ENCODE measurements around the gene GPR183. TPM values are rescaled to one million over a fixed set of nuclear protein-coding genes. Genes with fewer than 3 reads are reported as not detected.

Gene GPR183
- total RNA-seq, 2 donors from 2014 or later = 19.6 to 24.5 TPM

DNA sequence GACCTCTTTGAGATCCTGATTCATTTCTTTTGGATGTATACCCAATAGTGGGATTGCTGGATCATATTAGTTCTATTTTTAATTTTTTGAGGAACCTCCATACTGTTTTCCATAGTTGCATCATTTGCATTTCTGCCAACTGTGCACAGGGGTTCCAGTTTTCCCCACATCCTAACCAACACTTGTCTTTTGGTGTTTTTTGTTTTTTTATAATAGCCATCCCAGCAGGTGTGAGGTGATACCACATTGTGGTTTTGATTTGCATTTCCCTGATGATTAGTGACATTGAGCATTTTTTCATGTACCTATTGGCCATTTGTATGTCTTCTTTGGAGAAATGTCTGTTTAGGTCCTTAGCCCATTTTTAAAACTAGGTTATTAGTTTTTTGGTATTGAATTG lies 18.8 kb upstream of the GPR183 start:
- Histone ChIP-seq H3K36me3 (peaks cover 9% of the 10 kb centered on the region), H3K4me3 (no peak overlapping the region), H3K4me1 (ENCODE audit: control insufficient read depth in 1 of 2, low read depth in 2 of 2) (peaks cover 16 to 20% of the 10 kb centered on the region in 2 donors), H3K27me3 (replicated peaks; ENCODE audit: insufficient read depth) (no peaks in the 10 kb centered on the region), H3K27ac (no peak overlapping the region), H3K9me3 (no peaks in the 10 kb centered on the region)
- no peak for DNase-seq (ENCODE audit: low spot score)
- TF ChIP-seq, protein P1, sequence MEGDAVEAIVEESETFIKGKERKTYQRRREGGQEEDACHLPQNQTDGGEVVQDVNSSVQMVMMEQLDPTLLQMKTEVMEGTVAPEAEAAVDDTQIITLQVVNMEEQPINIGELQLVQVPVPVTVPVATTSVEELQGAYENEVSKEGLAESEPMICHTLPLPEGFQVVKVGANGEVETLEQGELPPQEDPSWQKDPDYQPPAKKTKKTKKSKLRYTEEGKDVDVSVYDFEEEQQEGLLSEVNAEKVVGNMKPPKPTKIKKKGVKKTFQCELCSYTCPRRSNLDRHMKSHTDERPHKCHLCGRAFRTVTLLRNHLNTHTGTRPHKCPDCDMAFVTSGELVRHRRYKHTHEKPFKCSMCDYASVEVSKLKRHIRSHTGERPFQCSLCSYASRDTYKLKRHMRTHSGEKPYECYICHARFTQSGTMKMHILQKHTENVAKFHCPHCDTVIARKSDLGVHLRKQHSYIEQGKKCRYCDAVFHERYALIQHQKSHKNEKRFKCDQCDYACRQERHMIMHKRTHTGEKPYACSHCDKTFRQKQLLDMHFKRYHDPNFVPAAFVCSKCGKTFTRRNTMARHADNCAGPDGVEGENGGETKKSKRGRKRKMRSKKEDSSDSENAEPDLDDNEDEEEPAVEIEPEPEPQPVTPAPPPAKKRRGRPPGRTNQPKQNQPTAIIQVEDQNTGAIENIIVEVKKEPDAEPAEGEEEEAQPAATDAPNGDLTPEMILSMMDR (IDR thresholded peaks at IDR 0.05) = no peak
- ATAC-seq (ENCODE audit: insufficient number of reproducible peaks, low FRiP score, low read depth) = no peak

DNA sequence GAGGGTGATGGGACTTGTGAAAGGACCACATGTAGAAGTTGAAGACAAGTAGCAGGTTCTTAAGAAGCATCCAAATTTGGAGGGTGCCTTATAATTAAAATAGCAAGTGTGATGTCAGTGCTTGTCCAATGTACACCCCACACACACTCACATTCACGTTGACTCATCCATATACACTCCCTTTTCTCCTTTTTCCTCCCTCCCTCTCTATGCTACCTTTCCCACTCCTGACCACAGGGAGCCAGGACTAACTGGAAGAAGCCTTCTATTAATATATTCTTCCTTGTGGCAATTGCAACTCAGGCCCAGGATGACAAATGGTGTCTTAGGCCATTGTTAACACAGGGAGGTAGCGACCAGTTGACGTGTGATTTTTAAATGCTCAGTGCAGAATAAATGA lies 16.3 kb upstream of the GPR183 start:
- no peak for ATAC-seq (ENCODE audit: insufficient number of reproducible peaks, low FRiP score, low read depth)
- H3K9me3 ChIP-seq = no peaks in the 10 kb centered on the region
- TF ChIP-seq, protein P1 (IDR thresholded peaks at IDR 0.05) = no peak
- H3K27ac ChIP-seq = no peak overlapping the region
- no peaks in the 10 kb centered on the region for H3K27me3 ChIP-seq (replicated peaks; ENCODE audit: insufficient read depth)
- H3K36me3 ChIP-seq = no peaks in the 10 kb centered on the region
- no peak for DNase-seq (ENCODE audit: low spot score)
- H3K4me3 ChIP-seq = no peak overlapping the region
- peaks cover 32 to 37% of the 10 kb centered on the region in 2 donors for H3K4me1 ChIP-seq (ENCODE audit: control insufficient read depth in 1 of 2, low read depth in 2 of 2)

DNA sequence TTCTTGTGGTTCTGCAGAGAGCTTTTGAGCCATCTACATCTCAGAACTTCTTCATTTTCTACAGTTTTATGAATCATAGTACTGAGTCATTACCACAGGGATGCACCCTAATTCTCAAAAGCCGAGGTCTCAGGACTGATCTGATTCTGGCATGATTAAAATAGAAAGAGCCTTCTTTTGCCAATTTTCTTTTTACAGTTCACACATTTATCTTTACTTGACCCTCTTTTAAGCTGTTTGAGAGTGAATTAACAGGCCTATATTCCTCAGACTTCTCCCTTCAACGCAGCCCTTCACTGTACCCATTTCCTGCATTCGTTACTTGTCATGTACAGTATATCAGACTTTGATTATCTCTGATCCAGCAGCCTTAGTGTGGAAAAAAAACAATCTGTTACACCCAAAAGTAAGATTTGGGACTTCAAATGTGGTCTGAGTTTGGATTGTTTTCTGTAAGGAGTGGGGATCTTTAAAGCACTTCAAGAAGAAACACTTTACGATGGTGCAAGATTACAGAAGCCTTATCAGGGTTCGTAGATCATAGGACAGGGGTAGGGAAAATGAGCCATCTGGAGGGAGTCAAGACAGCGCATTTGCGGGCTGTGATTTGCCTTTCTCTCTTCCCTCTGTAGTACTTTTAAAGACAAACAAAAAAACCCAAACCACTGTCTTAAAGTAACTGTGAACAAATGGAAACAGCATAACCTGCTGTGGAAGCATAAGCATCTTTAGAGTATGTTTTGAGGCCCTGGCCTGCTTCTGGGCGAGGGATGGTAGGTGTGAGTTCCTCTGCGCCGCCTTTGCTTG lies 15.3 kb upstream of the GPR183 start:
- peaks cover 32 to 37% of the 10 kb centered on the region in 2 donors for H3K4me1 ChIP-seq (ENCODE audit: control insufficient read depth in 1 of 2, low read depth in 2 of 2)
- H3K9me3 ChIP-seq = no peaks in the 10 kb centered on the region
- DNase-seq (ENCODE audit: low spot score) (no peak), ATAC-seq (ENCODE audit: insufficient number of reproducible peaks, low FRiP score, low read depth) (no peak)
- H3K36me3 ChIP-seq = no peaks in the 10 kb centered on the region
- H3K27me3 ChIP-seq (replicated peaks; ENCODE audit: insufficient read depth) = no peaks in the 10 kb centered on the region
- TF ChIP-seq, protein P1 (IDR thresholded peaks at IDR 0.05) = no peak
- peak overlapping the region in 1 of 2 donors; percentile 58 for H3K27ac ChIP-seq
- no peak overlapping the region for H3K4me3 ChIP-seq

DNA sequence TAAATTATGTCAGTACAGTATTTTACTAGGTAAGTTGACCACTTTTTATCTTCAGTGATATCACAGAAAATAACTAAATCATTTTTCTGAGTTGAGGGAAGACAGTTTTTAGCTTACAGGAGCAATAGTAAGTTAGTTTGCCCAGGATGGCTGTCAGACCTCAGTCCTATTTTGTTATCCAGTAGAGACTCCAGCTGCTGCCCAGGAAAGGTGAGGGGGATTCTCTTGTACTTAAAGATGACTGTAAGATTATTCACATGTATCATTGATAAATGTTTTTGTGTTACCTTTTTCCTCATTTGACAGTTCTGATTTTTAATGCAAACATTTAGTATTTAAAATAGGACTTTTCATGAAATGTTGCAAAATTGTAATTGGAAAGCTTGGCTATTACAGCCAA lies 14.5 kb upstream of the GPR183 start:
- ATAC-seq (ENCODE audit: insufficient number of reproducible peaks, low FRiP score, low read depth) (no peak), DNase-seq (ENCODE audit: low spot score) (no peak)
- TF ChIP-seq, protein P1 (IDR thresholded peaks at IDR 0.05) = no peak
- Histone ChIP-seq H3K27me3 (replicated peaks; ENCODE audit: insufficient read depth) (no peaks in the 10 kb centered on the region), H3K4me1 (ENCODE audit: control insufficient read depth in 1 of 2, low read depth in 2 of 2) (peaks cover 32 to 37% of the 10 kb centered on the region in 2 donors), H3K36me3 (no peaks in the 10 kb centered on the region), H3K4me3 (no peak overlapping the region), H3K27ac (peak overlapping the region in 1 of 2 donors; percentile 58), H3K9me3 (no peaks in the 10 kb centered on the region)

DNA sequence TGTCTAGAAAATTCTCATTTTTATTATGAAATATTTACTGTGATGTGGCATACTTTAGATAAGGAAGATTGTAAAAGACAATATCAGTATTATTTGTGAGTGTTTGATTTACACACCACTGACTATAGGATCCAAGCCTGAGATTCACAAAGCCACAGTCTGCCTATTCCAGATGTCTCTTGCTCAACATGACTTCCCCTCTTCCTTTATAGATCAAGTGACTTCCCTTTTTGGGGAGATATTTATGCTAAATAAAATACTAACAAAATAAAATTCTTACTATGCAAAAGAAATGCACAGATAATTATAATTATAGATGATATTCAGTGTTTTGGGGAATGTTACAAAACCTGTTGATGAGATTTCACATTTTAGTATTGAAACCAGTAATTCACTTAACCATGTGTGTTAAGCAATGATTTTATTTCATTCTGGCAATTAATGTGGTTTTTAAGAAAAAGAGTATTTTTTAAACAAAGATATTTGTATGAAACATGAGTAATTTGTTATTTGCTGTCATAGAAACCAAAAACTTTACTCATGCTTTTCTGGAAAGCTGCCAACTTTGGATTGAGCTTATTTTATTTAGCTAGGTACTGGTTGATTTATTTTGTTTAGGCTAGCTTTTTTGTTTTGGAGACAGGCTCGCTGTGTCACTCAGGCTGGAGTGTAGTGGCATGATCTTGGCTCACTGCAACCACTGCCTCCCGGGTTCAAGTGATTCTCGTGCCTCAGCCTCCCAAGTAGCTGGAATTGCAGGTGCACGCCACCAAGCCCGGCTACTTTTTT lies 13.7 kb upstream of the GPR183 start:
- Histone ChIP-seq H3K9me3 (no peaks in the 10 kb centered on the region), H3K4me1 (ENCODE audit: control insufficient read depth in 1 of 2, low read depth in 2 of 2) (peaks cover 32 to 37% of the 10 kb centered on the region in 2 donors), H3K27ac (peak overlapping the region; percentile 6 to 62), H3K36me3 (no peaks in the 10 kb centered on the region), H3K4me3 (no peak overlapping the region), H3K27me3 (replicated peaks; ENCODE audit: insufficient read depth) (no peaks in the 10 kb centered on the region)
- TF ChIP-seq, protein P1 (IDR thresholded peaks at IDR 0.05) = no peak
- ATAC-seq (ENCODE audit: insufficient number of reproducible peaks, low FRiP score, low read depth) (peak; percentile 53), DNase-seq (ENCODE audit: low spot score) (no peak)

Measured in thoracic aorta (tissue), 2 donors.